ENCODE results near the gene ARHGEF9. TPM values are rescaled to one million over a fixed set of nuclear protein-coding genes. Genes with fewer than 3 reads are reported as not detected.
A peak's percentile ranks its signal among the peaks of the same experiment; 100 is the strongest.
"Not testable (repeated sequence)": the region's sequence is repeated elsewhere in the genome, so short reads cannot be mapped to it uniquely, and the experiment has no call there.

ARHGEF9 gene
- total and polyA plus RNA-seq, 5 donors from 2014 or later: 4.5 to 19.0 (median 5.7) TPM

DNA sequence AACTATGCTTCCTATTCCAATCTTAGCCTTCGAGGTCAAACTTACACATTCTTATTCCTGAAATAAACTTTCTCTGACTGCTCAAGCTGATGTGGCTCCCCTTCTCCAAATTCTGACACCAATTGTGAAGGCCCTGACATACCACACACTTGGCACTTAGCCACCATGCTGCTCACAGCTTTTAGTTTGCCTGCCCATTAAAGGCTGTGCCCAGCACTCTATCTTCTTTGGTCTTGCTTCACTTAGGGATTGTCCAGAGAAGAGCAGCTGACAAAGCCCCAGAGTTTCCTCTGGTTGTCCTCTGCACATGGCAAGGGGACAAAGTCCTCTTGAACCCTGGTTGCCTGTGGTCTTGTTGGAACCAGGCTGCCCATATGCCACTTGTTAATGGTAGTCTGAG, 126.1 kb downstream of the ARHGEF9 start:
- Mint-ChIP-seq H3K27me3 (no peaks in the 10 kb centered on the region), H3K9me3 (no peaks in the 10 kb centered on the region), H3K27ac (peak overlapping the region in 1 of 3 donors; percentile 38), H3K4me3 (no peak overlapping the region), H3K4me1 (no peaks in the 10 kb centered on the region), H3K36me3 (peaks cover 14% of the 10 kb centered on the region)
- Histone ChIP-seq H3K27me3 (ENCODE audit: control insufficient read depth, insufficient read depth, low read length) (no peaks in the 10 kb centered on the region), H3K27ac (ENCODE audit: insufficient read depth, low read length, poor library complexity, severe bottlenecking) (no peak overlapping the region), H3K4me1 (ENCODE audit: control insufficient read depth, insufficient read depth, low read length, poor library complexity, severe bottlenecking) (no peaks in the 10 kb centered on the region), H3K36me3 (ENCODE audit: control insufficient read depth, insufficient read depth, low read length) (peaks cover 18% of the 10 kb centered on the region), H3K9me3 (ENCODE audit: control insufficient read depth in 2 of 2, low read length in 2 of 2) (no peaks in the 10 kb centered on the region), H3K4me3 (ENCODE audit: low read depth, low read length) (no peak overlapping the region)
- DNase-seq: no peak
- no peak for ATAC-seq (ENCODE audit: low read depth in 2 of 2)

DNA sequence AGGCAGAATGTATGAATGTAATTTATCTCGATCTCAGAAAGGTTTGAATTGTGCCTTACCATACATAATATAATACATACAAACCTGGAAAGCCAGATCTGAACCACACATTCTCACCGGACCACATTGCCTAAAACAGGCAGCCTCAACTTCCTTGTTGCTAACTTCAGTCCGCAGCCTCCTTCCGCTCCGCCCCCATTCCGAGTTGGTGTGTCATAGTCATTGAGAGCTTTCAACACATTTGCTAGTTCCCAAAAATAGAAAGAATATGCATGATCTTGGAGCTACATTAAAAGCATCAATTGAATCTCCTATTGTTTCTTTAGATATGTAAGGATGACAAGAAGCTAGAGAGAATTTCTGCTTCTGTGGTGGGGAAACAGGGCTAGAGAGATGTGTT, 127.2 kb downstream of the ARHGEF9 start:
- peaks cover 18% of the 10 kb centered on the region for H3K36me3 ChIP-seq (ENCODE audit: control insufficient read depth, insufficient read depth, low read length)
- H3K4me1 Mint-ChIP-seq: no peaks in the 10 kb centered on the region
- H3K27me3 Mint-ChIP-seq: no peaks in the 10 kb centered on the region
- H3K4me1 ChIP-seq (ENCODE audit: control insufficient read depth, insufficient read depth, low read length, poor library complexity, severe bottlenecking): no peaks in the 10 kb centered on the region
- H3K27ac Mint-ChIP-seq: no peak overlapping the region
- H3K9me3 Mint-ChIP-seq: no peaks in the 10 kb centered on the region
- DNase-seq (no peak), ATAC-seq (ENCODE audit: low read depth in 2 of 2) (no peak)
- no peaks in the 10 kb centered on the region for H3K9me3 ChIP-seq (ENCODE audit: control insufficient read depth in 2 of 2, low read length in 2 of 2)
- H3K36me3 Mint-ChIP-seq: peaks cover 13% of the 10 kb centered on the region
- no peaks in the 10 kb centered on the region for H3K27me3 ChIP-seq (ENCODE audit: control insufficient read depth, insufficient read depth, low read length)
- H3K27ac ChIP-seq (ENCODE audit: insufficient read depth, low read length, poor library complexity, severe bottlenecking): no peak overlapping the region
- no peak overlapping the region for H3K4me3 Mint-ChIP-seq
- H3K4me3 ChIP-seq (ENCODE audit: low read depth, low read length): no peak overlapping the region

DNA sequence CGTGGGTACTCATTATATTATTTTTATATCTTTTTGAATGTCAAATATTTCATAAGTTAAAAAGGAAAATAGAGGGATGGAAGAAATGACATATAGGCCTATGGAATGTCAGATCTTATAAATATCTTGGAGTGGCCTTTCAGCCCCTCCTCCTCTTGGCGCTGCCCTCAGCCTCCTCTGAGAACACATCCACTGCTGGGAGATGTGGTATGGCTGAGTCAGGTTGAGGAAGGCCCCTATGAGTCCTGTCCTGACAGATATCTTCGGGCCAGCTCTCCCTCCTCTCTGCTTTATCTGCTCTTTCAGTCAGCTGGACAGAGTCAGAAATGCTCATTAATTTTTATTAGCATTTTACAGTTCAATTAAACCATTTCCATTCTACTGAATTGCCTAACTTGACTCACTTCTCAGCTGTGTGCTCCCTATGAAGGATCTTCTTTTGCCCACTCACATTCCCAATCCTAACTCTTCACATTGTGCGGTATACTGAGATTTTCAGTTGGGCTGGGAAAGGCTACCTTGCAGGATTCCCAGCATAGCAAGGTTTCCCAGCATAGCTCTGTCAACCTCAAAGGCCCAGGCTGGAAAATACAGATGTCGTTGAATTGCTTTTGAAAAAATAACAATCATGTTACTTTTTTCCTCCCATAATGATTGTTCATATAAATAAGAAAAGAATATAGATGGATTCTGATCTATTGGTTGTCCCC, 128.0 kb downstream of the ARHGEF9 start:
- H3K27ac Mint-ChIP-seq: no peak overlapping the region

DNA sequence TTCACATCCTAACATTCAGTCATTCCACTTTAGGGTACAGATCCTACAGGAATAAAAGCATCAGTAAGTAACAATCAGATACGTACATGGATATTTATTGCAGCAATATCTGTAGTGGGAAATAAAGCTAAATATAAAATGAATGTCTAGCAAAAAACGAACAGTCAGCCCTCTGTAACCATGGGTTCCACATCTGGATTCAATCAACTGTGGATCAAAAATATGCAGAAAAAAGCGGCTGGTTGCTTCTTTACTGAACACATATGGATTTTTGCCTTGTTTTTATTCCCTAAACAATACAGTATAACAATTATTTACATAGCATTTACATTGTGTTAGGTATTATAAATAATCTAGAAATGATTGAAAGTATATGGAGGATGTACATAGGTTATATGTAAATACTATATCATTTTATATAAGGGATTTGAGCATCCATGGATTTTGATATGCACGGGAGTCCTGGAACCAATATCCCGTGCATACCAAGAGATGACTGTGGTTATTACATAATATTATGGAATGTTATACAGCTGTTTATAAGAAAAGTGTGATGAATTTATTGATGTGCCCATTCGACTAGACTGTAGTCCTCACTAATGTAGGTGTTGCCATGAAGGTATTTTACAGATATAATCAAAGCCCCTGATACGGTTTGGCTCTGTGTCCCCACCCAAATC, 132.8 kb downstream of the ARHGEF9 start:
- H3K9me3 Mint-ChIP-seq: peaks cover 0 to 4% (median 0%) of the 10 kb centered on the region in 7 donors
- no peaks in the 10 kb centered on the region for H3K27me3 ChIP-seq (ENCODE audit: control insufficient read depth, insufficient read depth, low read length)
- no peak for ATAC-seq (ENCODE audit: low read depth in 2 of 2)
- no peak overlapping the region for H3K27ac Mint-ChIP-seq
- no peak overlapping the region for H3K4me3 Mint-ChIP-seq
- no peak for DNase-seq
- H3K36me3 Mint-ChIP-seq: peaks cover 19% of the 10 kb centered on the region
- H3K4me1 Mint-ChIP-seq: no peaks in the 10 kb centered on the region
- H3K4me1 ChIP-seq (ENCODE audit: control insufficient read depth, insufficient read depth, low read length, poor library complexity, severe bottlenecking): no peaks in the 10 kb centered on the region
- no peak overlapping the region for H3K4me3 ChIP-seq (ENCODE audit: low read depth, low read length)
- H3K27ac ChIP-seq (ENCODE audit: insufficient read depth, low read length, poor library complexity, severe bottlenecking): no peak overlapping the region
- H3K27me3 Mint-ChIP-seq: no peaks in the 10 kb centered on the region
- H3K9me3 ChIP-seq (ENCODE audit: control insufficient read depth in 2 of 2, low read length in 2 of 2): no peaks in the 10 kb centered on the region
- peaks cover 10% of the 10 kb centered on the region for H3K36me3 ChIP-seq (ENCODE audit: control insufficient read depth, insufficient read depth, low read length)

More for the DNA sequence above, 128.0 kb downstream of the ARHGEF9 start:
- Histone ChIP-seq H3K27me3 (ENCODE audit: control insufficient read depth, insufficient read depth, low read length) (no peaks in the 10 kb centered on the region), H3K9me3 (ENCODE audit: control insufficient read depth in 2 of 2, low read length in 2 of 2) (no peaks in the 10 kb centered on the region), H3K4me1 (ENCODE audit: control insufficient read depth, insufficient read depth, low read length, poor library complexity, severe bottlenecking) (no peaks in the 10 kb centered on the region), H3K36me3 (ENCODE audit: control insufficient read depth, insufficient read depth, low read length) (peaks cover 18% of the 10 kb centered on the region), H3K4me3 (ENCODE audit: low read depth, low read length) (no peak overlapping the region), H3K27ac (ENCODE audit: insufficient read depth, low read length, poor library complexity, severe bottlenecking) (no peak overlapping the region)
- Mint-ChIP-seq H3K4me3 (no peak overlapping the region), H3K27me3 (no peaks in the 10 kb centered on the region), H3K4me1 (no peaks in the 10 kb centered on the region), H3K36me3 (peaks cover 16% of the 10 kb centered on the region), H3K9me3 (no peaks in the 10 kb centered on the region)
- DNase-seq (no peak), ATAC-seq (ENCODE audit: low read depth in 2 of 2) (no peak)

DNA sequence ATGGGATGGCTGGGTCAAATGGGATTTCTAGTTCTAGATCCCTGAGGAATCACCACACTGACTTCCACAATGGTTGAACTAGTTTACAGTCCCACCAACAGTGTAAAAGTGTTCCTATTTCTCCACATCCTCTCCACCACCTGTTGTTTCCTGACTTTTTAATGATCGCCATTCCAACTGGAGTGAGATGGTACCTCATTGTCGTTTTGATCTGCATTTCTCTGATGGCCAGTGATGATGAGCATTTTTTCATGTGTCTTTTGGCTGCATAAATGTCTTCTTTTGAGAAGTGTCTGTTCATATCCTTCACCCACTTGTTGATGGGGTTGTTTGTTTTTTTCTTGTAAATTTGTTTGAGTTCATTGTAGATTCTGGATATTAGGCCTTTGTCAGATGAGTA, 139.3 kb downstream of the ARHGEF9 start:
- H3K27ac Mint-ChIP-seq; ATAC-seq (ENCODE audit: low read depth in 2 of 2); DNase-seq; H3K9me3 ChIP-seq (ENCODE audit: control insufficient read depth in 2 of 2, low read length in 2 of 2); H3K36me3 ChIP-seq (ENCODE audit: control insufficient read depth, insufficient read depth, low read length); H3K9me3 Mint-ChIP-seq; H3K27ac ChIP-seq (ENCODE audit: insufficient read depth, low read length, poor library complexity, severe bottlenecking); H3K4me1 Mint-ChIP-seq; H3K27me3 ChIP-seq (ENCODE audit: control insufficient read depth, insufficient read depth, low read length); H3K36me3 Mint-ChIP-seq; H3K4me3 Mint-ChIP-seq; H3K27me3 Mint-ChIP-seq; H3K4me3 ChIP-seq (ENCODE audit: low read depth, low read length); H3K4me1 ChIP-seq (ENCODE audit: control insufficient read depth, insufficient read depth, low read length, poor library complexity, severe bottlenecking): not testable (repeated sequence)

DNA sequence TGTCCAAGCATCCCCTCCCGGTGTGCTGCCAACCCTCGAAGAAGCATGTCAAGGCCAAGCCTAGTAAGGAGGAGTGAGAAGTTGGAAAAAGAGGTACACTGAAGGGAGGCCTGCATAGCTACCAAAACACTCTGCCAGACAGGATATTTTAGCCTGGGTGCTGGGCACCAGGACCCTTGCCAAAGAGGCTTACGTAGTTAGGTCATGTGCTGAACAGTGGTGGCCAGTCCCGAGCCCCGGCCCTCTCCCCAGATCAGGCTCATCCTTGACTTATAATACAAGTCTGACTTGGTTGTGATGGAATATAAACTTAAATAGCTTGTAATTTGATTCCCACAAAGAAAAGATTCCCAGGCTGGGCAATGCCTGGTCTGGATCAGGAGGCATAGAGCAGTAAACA, 149.3 kb downstream of the ARHGEF9 start:
- H3K36me3 ChIP-seq (ENCODE audit: control insufficient read depth, insufficient read depth, low read length): peaks cover 11% of the 10 kb centered on the region
- Mint-ChIP-seq H3K4me3 (no peak overlapping the region), H3K9me3 (peaks cover 0 to 4% (median 2%) of the 10 kb centered on the region in 7 donors), H3K36me3 (peaks cover 28% of the 10 kb centered on the region), H3K27me3 (no peaks in the 10 kb centered on the region), H3K27ac (no peak overlapping the region), H3K4me1 (no peaks in the 10 kb centered on the region)
- H3K4me3 ChIP-seq (ENCODE audit: low read depth, low read length): no peak overlapping the region
- no peak overlapping the region for H3K27ac ChIP-seq (ENCODE audit: insufficient read depth, low read length, poor library complexity, severe bottlenecking)
- H3K4me1 ChIP-seq (ENCODE audit: control insufficient read depth, insufficient read depth, low read length, poor library complexity, severe bottlenecking): no peaks in the 10 kb centered on the region
- ATAC-seq (ENCODE audit: low read depth in 2 of 2): no peak
- H3K27me3 ChIP-seq (ENCODE audit: control insufficient read depth, insufficient read depth, low read length): no peaks in the 10 kb centered on the region
- DNase-seq: no peak
- peaks cover 0 to 4% of the 10 kb centered on the region in 2 experiments for H3K9me3 ChIP-seq (ENCODE audit: control insufficient read depth in 2 of 2, low read length in 2 of 2)

DNA sequence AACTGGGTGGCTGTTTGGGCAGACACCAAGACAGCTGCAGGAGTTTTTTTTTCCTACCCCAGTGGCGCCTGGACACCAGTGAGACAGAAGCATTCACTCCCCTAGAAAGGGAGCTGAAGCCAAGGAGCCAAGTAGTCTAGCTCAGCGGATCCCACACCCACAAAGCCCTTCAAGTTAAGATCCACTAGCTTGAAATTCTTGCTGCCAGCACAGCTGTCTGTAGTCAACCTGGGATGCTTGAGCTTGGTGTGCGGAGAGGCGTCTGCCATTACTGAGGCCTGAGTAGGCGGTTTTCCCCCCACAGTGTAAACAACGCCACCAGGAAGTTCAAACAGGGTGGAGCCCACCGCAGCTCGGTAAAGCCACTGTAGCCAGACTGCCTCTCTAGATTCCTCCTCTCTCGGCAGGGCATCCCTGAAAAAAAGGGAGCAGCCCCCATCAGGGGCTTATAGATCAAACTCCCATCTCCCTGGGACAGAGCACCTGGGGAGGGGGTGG, 171.4 kb downstream of the ARHGEF9 start:
- no peaks in the 10 kb centered on the region for H3K27me3 Mint-ChIP-seq
- H3K36me3 Mint-ChIP-seq: no peaks in the 10 kb centered on the region
- H3K4me1 Mint-ChIP-seq: no peaks in the 10 kb centered on the region
- DNase-seq (no peak), ATAC-seq (ENCODE audit: low read depth in 2 of 2) (no peak)
- no peak overlapping the region for H3K27ac ChIP-seq (ENCODE audit: insufficient read depth, low read length, poor library complexity, severe bottlenecking)
- H3K9me3 ChIP-seq (ENCODE audit: control insufficient read depth in 2 of 2, low read length in 2 of 2): no peaks in the 10 kb centered on the region
- no peaks in the 10 kb centered on the region for H3K36me3 ChIP-seq (ENCODE audit: control insufficient read depth, insufficient read depth, low read length)
- H3K27ac Mint-ChIP-seq: no peak overlapping the region
- no peak overlapping the region for H3K4me3 Mint-ChIP-seq
- peaks cover 0 to 8% (median 0%) of the 10 kb centered on the region in 7 donors for H3K9me3 Mint-ChIP-seq
- H3K27me3 ChIP-seq (ENCODE audit: control insufficient read depth, insufficient read depth, low read length): no peaks in the 10 kb centered on the region
- no peak overlapping the region for H3K4me3 ChIP-seq (ENCODE audit: low read depth, low read length)
- H3K4me1 ChIP-seq (ENCODE audit: control insufficient read depth, insufficient read depth, low read length, poor library complexity, severe bottlenecking): no peaks in the 10 kb centered on the region

DNA sequence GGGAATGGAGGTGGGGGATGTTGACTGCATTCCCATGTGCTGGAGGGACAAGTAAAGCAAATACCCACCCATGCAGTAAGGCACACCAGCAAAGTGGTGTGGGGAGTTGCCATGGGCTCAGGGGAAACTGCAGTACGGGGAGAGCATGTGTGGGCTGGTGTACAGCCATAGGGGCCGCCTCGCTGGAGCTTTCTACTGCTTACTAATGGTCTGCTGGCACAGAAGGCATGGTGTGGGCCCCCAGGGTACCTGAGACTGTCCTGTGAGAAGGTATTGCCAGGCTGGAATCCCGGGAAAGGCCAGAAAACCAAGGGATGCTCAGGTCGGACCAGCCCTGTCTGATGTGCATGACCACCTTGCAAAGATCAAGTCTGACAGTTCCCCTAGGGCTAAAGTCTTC, 199.1 kb downstream of the ARHGEF9 start:
- Mint-ChIP-seq H3K9me3 (no peaks in the 10 kb centered on the region), H3K27me3 (no peaks in the 10 kb centered on the region), H3K27ac (no peak overlapping the region), H3K4me3 (no peak overlapping the region), H3K4me1 (no peaks in the 10 kb centered on the region), H3K36me3 (no peaks in the 10 kb centered on the region)
- no peak overlapping the region for H3K27ac ChIP-seq (ENCODE audit: insufficient read depth, low read length, poor library complexity, severe bottlenecking)
- H3K4me1 ChIP-seq (ENCODE audit: control insufficient read depth, insufficient read depth, low read length, poor library complexity, severe bottlenecking): no peaks in the 10 kb centered on the region
- H3K9me3 ChIP-seq (ENCODE audit: control insufficient read depth in 2 of 2, low read length in 2 of 2): no peaks in the 10 kb centered on the region
- DNase-seq (no peak), ATAC-seq (ENCODE audit: low read depth in 2 of 2) (no peak)
- no peak overlapping the region for H3K4me3 ChIP-seq (ENCODE audit: low read depth, low read length)
- no peaks in the 10 kb centered on the region for H3K27me3 ChIP-seq (ENCODE audit: control insufficient read depth, insufficient read depth, low read length)
- H3K36me3 ChIP-seq (ENCODE audit: control insufficient read depth, insufficient read depth, low read length): no peaks in the 10 kb centered on the region
